ENCODE results near the gene THBS2.

- TF ChIP-seq CTCF (IDR thresholded peaks at IDR 0.05) (no peak), POLR2A (IDR thresholded peaks at IDR 0.05) (no peak)
Measured at GRCh38 chr6:169166896-169167580, 86.6 kb downstream of the THBS2 start.

Data from thyroid gland (tissue), 4 donors.